ENCODE data around the gene PTPN22.

Gene PTPN22

DNA sequence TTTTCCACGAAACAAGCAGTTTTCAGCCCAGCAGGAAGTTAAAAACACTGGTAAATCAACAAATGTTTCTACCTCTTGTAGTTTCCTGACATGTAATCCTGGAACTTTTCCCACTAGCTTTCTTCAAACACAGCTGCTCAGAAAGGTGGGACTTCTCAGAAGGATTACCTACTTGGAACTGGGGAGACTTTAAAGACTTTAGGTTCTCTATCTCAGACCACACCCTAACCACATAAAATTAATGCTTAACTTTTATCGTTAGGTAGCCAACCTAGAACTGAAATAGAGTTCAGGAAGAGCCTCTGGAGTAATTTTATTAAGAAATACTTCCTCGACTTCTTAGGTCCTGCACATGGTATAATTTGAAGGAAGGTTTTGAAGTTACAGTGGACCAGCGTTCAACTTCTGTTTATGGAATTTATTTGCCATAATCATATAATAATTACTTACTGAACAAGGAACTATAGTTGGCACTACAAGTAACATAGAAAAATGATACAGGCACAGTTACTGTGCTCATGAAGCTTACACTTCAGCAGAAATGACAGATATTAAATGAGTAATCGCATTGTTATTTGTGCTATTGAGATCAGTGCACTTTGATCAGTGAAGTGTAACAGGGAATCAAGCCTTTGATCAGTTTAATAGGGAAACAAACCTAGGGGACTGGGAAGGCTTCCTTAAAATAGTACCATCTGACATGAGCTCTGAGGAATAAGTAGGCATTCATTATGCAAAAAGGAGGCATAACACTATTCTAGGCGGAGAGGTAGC, 16.1 kb upstream of the PTPN22 start, which contains the start of gene BCL2L15:
TSS of gene BCL2L15 (minus strand) at position 180 of the 774 bp plus-strand sequence. CDS start 206 bp downstream, outside the sequence.
- no peak within 1 kb of the TSS for H3K4me3 ChIP-seq (ENCODE audit: low read depth, low read length)
- TF ChIP-seq, protein P1, sequence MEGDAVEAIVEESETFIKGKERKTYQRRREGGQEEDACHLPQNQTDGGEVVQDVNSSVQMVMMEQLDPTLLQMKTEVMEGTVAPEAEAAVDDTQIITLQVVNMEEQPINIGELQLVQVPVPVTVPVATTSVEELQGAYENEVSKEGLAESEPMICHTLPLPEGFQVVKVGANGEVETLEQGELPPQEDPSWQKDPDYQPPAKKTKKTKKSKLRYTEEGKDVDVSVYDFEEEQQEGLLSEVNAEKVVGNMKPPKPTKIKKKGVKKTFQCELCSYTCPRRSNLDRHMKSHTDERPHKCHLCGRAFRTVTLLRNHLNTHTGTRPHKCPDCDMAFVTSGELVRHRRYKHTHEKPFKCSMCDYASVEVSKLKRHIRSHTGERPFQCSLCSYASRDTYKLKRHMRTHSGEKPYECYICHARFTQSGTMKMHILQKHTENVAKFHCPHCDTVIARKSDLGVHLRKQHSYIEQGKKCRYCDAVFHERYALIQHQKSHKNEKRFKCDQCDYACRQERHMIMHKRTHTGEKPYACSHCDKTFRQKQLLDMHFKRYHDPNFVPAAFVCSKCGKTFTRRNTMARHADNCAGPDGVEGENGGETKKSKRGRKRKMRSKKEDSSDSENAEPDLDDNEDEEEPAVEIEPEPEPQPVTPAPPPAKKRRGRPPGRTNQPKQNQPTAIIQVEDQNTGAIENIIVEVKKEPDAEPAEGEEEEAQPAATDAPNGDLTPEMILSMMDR (IDR thresholded peaks at IDR 0.05; ENCODE audit: low read depth, low read length) = no peak

DNA sequence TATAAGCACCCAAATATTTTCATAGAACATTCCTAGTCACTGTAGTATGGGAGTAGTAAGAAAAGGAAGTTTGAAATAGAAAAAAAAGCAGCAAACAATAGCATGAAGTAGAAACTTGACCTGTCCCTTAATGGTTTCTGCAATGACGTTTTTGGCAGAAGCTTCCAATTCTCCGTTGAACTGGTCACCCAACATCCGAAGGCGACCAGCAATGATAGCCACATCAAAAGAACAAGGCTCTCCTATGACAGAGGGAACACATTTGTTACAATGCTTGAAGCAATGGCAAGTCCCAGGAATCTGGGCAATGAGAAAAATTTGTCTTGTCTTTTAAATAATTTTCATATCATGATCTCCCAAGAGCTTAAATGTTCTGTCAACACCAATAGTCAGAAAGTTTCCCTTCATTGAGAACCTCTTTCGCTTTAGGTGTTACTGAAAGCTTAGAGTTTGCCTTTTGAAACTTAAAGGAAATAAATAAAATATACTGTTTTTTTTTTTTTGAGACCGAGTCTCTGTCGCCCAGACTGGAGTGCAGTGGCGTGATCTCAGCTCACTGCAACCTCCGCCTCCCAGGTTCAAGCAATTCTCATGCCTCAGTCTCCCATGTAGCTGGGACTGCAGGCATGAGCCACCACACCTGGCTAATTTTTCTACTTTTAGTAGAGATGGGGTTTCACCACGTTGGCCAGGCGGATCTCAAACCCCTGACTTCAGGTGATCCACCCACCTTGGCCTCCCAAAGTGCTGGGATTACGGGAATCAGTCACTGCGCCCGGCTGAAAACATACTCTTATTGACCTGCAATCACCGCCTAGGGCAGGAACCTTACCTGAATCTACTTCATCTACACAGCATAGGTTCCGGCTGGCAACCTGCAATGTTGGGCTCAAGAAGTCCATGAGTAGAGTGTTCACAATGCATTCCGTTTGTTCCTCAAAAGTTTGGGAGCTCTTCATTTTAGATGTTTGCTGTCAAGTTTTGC, 15.2 kb upstream of the PTPN22 start:
- TF ChIP-seq, protein P1 (IDR thresholded peaks at IDR 0.05; ENCODE audit: low read depth, low read length) = no peak
- H3K4me3 ChIP-seq (ENCODE audit: low read depth, low read length) = no peak overlapping the region

DNA sequence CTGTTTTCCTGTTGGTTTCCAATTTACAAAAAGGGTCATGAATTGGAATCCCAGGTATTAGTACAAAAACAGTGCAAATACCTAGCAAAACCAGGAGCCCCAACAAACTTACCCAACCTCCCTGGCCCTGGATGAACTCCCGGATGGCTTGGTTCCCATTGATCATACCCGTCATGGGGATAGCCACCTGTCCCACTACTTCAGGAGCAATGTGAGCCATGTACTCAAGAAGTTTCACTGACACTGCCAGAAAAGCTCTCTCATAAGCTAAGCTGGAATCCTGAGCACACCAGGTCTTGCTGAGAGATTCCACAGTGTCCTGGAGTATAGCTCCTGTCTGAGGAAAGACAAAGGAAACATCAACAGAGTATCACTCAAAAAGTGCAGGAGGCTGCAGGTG, 10.1 kb upstream of the PTPN22 start:
- H3K4me3 ChIP-seq (ENCODE audit: low read depth, low read length) = no peak overlapping the region
- TF ChIP-seq, protein P1 (IDR thresholded peaks at IDR 0.05; ENCODE audit: low read depth, low read length) = no peak

DNA sequence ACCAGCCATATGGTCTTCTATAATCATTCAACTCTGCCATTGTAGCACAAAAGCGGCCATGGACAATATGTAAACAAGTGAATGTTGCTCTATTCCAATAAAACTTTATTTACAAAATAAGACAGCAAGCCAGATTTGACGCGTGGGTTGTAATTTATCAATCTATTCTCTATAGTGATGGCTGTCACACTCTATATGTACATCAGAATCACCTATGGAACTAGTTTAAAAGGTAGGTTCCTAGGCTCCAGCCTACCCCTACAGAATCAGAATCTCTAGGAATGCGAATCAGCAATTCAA, 8.2 kb upstream of the PTPN22 start:
- TF ChIP-seq, protein P1 (IDR thresholded peaks at IDR 0.05; ENCODE audit: low read depth, low read length) = no peak
- no peak overlapping the region for H3K4me3 ChIP-seq (ENCODE audit: low read depth, low read length)

DNA sequence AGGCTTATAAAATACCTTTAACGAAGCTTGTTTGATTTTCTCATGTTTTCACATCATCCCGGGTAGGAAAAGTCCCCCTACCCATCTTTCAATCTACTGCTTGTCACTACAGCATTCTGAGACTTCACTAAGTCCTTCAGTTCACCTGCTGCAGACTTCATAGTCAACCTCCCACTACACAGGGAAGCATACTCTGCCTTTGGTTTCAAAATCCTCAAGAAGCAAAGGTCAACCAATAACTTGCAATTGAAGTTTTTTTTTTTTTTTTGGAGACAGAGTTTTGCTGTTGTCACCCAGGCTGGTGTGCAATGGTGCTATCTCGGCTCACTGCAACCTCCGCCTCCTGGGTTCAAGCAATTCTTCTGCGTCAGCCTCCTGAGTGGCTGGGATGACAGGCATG, 4.7 kb upstream of the PTPN22 start:
- H3K4me3 ChIP-seq (ENCODE audit: low read depth, low read length) = no peak overlapping the region
- TF ChIP-seq, protein P1 (IDR thresholded peaks at IDR 0.05; ENCODE audit: low read depth, low read length) = no peak

GRCh38 chr1:113875714-113876113, 4.2 kb upstream of the PTPN22 start:
- TF ChIP-seq, protein P1 (IDR thresholded peaks at IDR 0.05; ENCODE audit: low read depth, low read length) = no peak
- H3K4me3 ChIP-seq (ENCODE audit: low read depth, low read length) = no peak overlapping the region

Data from WI38 (cell line).